ENCODE results near the gene SNRNP70. TPM values are rescaled to one million over a fixed set of nuclear protein-coding genes. Genes with fewer than 3 reads are reported as not detected.

Gene SNRNP70
- total RNA-seq, 1 donor: 243 TPM

- peak; percentile 64 to 86 (median 69) for DNase-seq (ENCODE audit: low read depth in 2 of 3, low spot score in 2 of 3)
Measured at GRCh38 chr19:49097453-49098288, 12.4 kb downstream of the SNRNP70 start.

- DNase-seq (ENCODE audit: low read depth in 2 of 3, low spot score in 2 of 3): no peak
Measured at GRCh38 chr19:49098795-49099194, 13.5 kb downstream of the SNRNP70 start.

DNA sequence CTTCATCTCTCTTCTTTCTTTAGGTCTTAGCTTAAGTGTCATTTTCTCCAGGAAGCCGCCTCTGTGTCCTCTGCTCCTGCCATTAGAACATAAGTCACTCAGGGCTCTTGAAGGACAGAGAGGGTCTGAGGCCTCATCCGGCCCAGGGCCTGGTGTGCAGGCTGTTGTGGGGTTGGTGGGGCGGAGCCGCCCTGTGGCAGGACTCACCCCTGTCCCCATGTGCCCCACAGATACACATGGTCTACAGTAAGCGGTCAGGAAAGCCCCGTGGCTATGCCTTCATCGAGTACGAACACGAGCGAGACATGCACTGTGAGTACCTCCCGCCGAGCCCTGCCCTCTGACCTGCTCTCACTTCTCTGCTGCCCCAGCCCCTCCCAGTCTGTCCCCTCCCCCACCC, 15.9 kb downstream of the SNRNP70 start:
- DNase-seq (ENCODE audit: low read depth in 2 of 3, low spot score in 2 of 3): no peak

DNA sequence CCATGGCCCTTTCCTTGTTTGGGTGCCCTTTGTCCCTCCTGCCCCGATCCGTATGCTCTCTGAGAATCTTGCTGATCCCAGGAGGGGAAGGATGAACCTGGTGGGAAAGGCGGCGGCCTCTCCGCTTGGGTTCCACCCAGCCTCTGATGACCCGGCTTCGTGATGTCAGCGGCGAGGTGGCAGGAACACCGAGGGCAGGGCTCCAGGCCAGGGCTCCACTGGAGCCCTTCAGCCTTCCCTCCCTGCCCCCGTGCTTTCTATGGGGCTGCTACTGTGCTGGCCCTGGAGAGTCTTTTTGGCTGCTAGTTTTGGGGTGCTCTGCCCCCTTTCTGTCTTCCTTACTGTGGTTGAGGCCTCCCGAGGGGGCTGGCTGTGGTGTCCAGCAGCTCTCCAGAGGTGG, 17.1 kb downstream of the SNRNP70 start:
- DNase-seq (ENCODE audit: low read depth in 2 of 3, low spot score in 2 of 3): no peak

DNA sequence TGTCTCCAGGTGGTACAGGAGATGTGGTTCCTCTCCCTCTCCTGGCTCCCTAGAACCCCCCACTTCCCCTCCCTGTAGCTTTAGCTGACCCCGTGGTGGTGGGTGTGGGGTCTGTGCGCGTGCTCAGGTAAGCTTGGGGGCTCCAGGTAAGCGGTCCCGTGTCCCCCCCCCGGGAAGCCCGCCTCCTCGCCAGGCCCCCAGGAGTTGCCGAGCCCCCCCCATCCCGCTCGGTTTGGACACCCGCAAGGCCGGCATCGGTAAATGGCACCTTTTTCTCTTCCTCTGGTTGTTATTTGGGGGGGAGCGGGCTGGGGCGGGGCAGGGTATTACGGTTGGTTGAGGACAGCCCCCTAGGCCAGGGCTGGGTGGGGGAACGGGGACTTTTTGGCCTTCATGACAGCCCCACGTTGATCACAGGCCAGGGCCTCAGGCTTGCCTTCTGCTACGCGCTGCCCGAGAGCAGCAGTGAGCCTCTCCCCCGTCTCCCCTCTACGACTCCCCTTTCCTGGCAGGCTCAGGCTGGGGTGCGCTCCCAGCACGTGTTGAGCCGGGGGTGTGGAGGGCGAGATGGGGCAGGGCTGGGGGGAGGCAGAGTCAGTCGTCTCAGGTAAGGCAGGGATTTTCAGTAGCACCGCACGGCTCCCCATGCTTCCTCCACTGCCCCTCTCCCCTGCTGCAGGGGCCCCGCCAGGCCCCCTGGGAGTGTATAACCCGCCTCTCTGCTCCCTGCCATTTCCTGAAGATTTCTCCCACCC, 18.3 kb downstream of the SNRNP70 start:
- no peak for DNase-seq (ENCODE audit: low read depth in 2 of 3, low spot score in 2 of 3)

- no peak for DNase-seq (ENCODE audit: low read depth in 2 of 3, low spot score in 2 of 3)
Measured at GRCh38 chr19:49104229-49104864, 19.1 kb downstream of the SNRNP70 start.

DNA sequence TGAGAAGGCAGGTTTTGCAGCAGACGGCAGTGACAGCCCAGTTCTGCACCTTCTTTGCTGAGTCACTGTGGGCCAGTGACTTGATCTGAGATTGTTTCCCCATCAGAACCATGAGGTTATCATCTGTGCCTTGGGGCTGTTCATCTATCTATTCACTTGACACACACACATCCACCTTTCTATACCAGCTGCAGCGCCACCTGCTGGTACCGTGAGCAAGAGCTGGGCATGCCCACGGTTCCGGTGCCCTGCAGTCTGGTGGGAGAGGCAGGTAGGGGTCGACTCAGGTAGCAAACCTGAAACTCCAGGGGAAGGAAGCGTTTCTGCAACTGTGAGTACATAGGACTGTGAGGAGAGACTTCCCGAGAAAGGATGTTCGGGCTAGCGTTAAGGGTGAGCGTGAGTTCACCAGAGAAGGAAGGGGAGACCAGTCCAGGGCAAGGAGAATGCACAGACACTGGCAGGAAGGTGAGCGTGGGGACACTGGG, 21.4 kb downstream of the SNRNP70 start:
- peak in 2 of 3 donors; percentile 52 to 65 for DNase-seq (ENCODE audit: low read depth in 2 of 3, low spot score in 2 of 3)

- no peak for DNase-seq (ENCODE audit: low read depth in 2 of 3, low spot score in 2 of 3)
Measured at GRCh38 chr19:49107625-49108459, 22.6 kb downstream of the SNRNP70 start.

- no peak for DNase-seq (ENCODE audit: low read depth in 2 of 3, low spot score in 2 of 3)
Measured at GRCh38 chr19:49109051-49109450, 23.8 kb downstream of the SNRNP70 start.

DNA sequence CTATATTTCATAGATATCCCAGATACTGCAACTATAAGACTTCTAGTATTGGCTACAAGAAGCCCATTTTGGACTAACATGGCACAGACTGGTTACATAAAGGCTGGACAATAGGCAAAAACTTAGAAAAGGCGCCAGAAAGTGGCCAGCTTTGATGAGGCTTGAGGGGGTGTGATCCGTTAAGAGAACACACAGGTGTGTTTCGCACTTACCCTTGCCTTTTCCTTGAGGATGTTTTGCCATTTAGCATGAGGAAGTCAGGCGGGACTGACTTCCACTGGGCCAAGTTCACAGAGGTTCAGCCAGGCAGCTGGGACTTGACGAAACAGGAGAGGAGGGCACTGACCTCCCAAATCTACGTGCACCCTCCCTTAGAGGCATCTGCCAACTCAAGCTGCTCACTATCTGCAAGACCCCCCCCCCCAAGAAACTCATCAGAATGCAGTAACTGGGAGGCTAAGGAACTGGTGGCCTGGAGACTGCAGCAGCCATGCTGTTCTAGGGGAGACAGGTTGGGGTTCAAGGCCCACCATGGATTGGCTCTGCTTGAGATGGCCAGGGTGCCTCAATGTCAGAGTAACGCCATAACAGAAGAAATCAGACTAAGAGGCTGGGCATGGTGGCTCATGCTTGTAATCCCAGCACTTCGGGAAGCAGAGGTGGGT, 24.4 kb downstream of the SNRNP70 start:
- DNase-seq (ENCODE audit: low read depth in 2 of 3, low spot score in 2 of 3): no peak

DNA sequence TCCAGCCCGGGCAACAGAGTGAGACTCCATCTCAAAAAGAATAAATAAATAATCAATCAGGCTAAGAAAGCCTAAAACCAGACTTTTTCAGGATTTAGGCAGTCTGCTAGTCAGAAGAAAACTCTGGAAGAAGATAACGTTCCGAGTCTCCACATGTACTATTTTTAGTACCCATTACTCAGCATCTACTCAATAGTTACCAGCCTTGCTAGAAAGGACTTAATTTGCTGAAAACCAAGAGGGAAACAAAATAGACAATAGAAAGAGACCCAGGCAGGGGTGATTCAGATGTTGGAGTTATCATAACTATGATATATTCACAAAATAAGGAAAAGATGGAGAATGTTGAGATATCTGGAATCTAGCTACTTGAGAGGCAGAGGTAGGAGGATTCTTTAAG, 25.3 kb downstream of the SNRNP70 start:
- no peak for DNase-seq (ENCODE audit: low read depth in 2 of 3, low spot score in 2 of 3)

GRCh38 chr19:49111218-49111998, 26.2 kb downstream of the SNRNP70 start:
- no peak for DNase-seq (ENCODE audit: low read depth in 2 of 3, low spot score in 2 of 3)

GRCh38 chr19:49113762-49114629, 28.7 kb downstream of the SNRNP70 start, which contains the start of gene LIN7B:
Gene LIN7B (plus strand): TSS chr19:49114370. CDS start chr19:49114405, 35 bp downstream.
- DNase-seq (ENCODE audit: low read depth in 2 of 3, low spot score in 2 of 3): peak; percentile 69 to 81 (median 80)

DNA sequence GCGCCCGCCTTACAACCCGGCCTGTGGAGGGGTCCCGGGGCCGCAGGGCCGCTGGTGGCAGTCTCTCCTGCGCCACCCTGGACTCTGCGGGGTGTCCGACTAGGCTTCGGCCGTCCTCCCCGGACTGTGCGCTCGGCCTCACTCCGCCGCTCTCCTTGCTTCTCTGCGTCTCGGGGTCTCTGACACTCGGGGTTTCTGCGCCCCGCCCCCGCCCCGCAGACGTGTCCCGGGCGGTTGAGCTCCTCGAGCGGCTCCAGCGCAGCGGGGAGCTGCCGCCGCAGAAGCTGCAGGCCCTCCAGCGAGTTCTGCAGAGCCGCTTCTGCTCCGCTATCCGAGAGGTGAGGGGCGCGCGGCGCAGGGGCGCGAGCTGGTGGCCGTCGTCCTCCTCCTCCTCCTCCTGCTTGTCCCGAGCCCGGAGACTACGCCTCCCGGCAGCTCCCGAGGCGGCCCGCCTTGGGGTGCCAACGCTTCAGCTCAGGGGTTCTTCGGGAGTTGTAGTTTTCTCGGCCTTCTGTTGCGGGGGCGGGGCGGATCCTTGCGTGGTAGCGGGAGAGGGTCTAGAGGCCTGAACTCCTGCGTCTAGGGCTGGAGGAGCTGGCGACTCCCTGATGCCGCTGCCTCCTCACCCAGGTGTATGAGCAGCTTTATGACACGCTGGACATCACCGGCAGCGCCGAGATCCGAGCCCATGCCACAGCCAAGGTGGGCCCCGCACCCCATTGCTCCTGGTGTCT, 29.5 kb downstream of the SNRNP70 start:
- DNase-seq (ENCODE audit: low read depth in 2 of 3, low spot score in 2 of 3): peak in 2 of 3 donors; percentile 59

DNA sequence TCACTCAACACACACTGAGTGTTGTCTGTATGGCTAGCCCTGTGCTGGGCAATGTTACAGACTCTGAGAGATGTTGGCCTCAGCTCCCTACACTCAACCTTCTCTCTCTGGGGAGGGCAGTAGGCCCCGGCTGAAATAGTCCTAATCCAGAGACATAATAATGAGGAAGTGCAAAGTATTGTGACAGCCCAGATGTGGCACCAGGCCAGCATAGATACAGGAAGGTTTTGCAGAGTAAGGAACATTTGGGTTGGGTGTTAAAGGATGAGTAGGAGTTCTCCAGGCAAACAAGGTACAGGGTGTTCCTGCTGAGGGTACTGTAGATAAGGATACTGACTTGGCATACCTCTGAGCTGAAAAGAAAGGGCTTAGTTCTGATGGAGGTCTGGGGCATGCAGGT, 31.3 kb downstream of the SNRNP70 start:
- DNase-seq (ENCODE audit: low read depth in 2 of 3, low spot score in 2 of 3): peak in 1 of 3 donors; percentile 48

DNA sequence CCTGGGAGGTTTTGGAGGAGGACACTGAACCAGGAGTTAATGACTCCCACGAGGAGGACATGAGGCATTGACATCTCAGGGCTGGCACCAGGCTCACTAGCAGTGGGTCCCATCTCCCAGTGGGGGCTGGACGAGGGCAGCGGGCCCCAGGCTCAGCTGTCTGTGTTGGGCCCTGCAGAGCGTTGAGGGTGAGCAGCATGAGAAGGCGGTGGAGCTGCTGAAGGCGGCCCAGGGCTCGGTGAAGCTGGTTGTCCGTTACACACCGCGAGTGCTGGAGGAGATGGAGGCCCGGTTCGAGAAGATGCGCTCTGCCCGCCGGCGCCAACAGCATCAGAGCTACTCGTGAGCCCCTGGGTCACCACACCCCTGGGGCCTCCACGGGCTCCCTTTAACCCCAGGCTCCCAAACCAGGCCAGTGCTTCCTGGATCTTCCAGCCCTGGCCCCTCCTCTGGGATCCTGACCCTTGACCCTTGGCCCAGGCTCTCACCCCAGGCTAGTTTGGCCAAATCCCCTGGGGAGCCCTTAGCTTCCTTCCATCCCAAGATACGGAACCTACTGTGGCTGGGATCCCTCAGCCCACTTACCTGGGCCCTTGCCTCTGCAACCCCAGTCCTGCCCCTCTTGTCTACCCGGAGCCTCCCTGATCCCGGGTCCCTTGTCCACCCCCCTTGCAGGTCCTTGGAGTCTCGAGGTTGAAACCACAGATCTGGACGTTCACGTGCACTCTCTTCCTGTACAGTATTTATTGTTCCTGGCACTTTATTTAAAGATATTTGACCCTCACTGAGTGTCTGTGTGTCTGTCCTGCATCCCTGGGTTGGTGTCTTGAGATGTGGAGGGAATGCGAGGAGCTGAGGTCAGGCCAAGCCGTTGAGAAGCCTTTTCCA, 32.7 kb downstream of the SNRNP70 start:
- DNase-seq (ENCODE audit: low read depth in 2 of 3, low spot score in 2 of 3): no peak

Measured in hematopoietic multipotent progenitor cell (in vitro differentiated cells).